Measurements from ENCODE around the gene DCTPP1. TPM values are rescaled to one million over a fixed set of nuclear protein-coding genes. Genes with fewer than 3 reads are reported as not detected.

Gene DCTPP1
- total and polyA plus RNA-seq, 9 of the 15 experiments (the other 6 are each of a cell fraction or from before 2014, with no cell fraction given), result 45.0 to 132 (median 80.6) TPM

- TF ChIP-seq MYC (IDR thresholded peaks at IDR 0.05; ENCODE audit: low read depth, low read length) (peak; percentile 97), MYC (CRISPR knock-in tag; IDR thresholded peaks at IDR 0.05; ENCODE audit: borderline replicate concordance, low read depth) (peak; percentile 97), ZBTB49 (CRISPR knock-in tag; IDR thresholded peaks at IDR 0.05; ENCODE audit: borderline replicate concordance) (no peak), KLF10 (CRISPR knock-in tag; IDR thresholded peaks at IDR 0.05) (no peak), CREM (IDR thresholded peaks at IDR 0.05; ENCODE audit: low read depth) (no peak), ZNF551 (CRISPR knock-in tag; IDR thresholded peaks at IDR 0.05) (no peak), CHD1 (IDR thresholded peaks at IDR 0.05; ENCODE audit: low read length) (no peak), RBM14 (IDR thresholded peaks at IDR 0.05; ENCODE audit: borderline replicate concordance, insufficient read depth, low read depth, low read length) (no peak), ZNF253 (CRISPR knock-in tag; conservative IDR thresholded peaks at IDR 0.05) (no peak), ZNF436 (CRISPR knock-in tag; IDR thresholded peaks at IDR 0.05) (no peak), ZNF75A (CRISPR knock-in tag; IDR thresholded peaks at IDR 0.05) (no peak), MTA3 (IDR thresholded peaks at IDR 0.05; ENCODE audit: borderline replicate concordance) (0 out of 2 replicates have a peak, but pooled peaks have one; percentile 65), ZNF175 (CRISPR knock-in tag; IDR thresholded peaks at IDR 0.05; ENCODE audit: low read depth) (no peak)
- TF ChIP-seq, protein P1, sequence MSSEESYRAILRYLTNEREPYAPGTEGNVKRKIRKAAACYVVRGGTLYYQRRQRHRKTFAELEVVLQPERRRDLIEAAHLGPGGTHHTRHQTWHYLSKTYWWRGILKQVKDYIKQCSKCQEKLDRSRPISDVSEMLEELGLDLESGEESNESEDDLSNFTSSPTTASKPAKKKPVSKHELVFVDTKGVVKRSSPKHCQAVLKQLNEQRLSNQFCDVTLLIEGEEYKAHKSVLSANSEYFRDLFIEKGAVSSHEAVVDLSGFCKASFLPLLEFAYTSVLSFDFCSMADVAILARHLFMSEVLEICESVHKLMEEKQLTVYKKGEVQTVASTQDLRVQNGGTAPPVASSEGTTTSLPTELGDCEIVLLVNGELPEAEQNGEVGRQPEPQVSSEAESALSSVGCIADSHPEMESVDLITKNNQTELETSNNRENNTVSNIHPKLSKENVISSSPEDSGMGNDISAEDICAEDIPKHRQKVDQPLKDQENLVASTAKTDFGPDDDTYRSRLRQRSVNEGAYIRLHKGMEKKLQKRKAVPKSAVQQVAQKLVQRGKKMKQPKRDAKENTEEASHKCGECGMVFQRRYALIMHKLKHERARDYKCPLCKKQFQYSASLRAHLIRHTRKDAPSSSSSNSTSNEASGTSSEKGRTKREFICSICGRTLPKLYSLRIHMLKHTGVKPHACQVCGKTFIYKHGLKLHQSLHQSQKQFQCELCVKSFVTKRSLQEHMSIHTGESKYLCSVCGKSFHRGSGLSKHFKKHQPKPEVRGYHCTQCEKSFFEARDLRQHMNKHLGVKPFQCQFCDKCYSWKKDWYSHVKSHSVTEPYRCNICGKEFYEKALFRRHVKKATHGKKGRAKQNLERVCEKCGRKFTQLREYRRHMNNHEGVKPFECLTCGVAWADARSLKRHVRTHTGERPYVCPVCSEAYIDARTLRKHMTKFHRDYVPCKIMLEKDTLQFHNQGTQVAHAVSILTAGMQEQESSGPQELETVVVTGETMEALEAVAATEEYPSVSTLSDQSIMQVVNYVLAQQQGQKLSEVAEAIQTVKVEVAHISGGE (CRISPR knock-in tag; IDR thresholded peaks at IDR 0.05), result no peak
- TF ChIP-seq, protein P2, sequence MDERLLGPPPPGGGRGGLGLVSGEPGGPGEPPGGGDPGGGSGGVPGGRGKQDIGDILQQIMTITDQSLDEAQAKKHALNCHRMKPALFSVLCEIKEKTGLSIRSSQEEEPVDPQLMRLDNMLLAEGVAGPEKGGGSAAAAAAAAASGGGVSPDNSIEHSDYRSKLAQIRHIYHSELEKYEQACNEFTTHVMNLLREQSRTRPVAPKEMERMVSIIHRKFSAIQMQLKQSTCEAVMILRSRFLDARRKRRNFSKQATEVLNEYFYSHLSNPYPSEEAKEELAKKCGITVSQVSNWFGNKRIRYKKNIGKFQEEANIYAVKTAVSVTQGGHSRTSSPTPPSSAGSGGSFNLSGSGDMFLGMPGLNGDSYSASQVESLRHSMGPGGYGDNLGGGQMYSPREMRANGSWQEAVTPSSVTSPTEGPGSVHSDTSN (CRISPR knock-in tag; IDR thresholded peaks at IDR 0.05; ENCODE audit: low read depth), result no peak
- TF ChIP-seq, protein P2 (tag; conservative IDR thresholded peaks at IDR 0.05; ENCODE audit: low read depth), result no peak
- TF ChIP-seq, protein P3, sequence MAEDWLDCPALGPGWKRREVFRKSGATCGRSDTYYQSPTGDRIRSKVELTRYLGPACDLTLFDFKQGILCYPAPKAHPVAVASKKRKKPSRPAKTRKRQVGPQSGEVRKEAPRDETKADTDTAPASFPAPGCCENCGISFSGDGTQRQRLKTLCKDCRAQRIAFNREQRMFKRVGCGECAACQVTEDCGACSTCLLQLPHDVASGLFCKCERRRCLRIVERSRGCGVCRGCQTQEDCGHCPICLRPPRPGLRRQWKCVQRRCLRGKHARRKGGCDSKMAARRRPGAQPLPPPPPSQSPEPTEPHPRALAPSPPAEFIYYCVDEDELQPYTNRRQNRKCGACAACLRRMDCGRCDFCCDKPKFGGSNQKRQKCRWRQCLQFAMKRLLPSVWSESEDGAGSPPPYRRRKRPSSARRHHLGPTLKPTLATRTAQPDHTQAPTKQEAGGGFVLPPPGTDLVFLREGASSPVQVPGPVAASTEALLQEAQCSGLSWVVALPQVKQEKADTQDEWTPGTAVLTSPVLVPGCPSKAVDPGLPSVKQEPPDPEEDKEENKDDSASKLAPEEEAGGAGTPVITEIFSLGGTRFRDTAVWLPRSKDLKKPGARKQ (CRISPR knock-in tag; IDR thresholded peaks at IDR 0.05), result peak; percentile 86; the same call in 1 of the 2 replicates
Measured at GRCh38 chr16:30407102-30407803, 22.6 kb downstream of the DCTPP1 start, which contains the start of gene ZNF771 (continued).

Data from K562 (cell line).